ENCODE data around the gene TIGD4. TPM values are rescaled to one million over a fixed set of nuclear protein-coding genes. Genes with fewer than 3 reads are reported as not detected.
A peak's percentile ranks its signal among the peaks of the same experiment; 100 is the strongest.

The TIGD4 gene
- total and polyA plus RNA-seq, 2 experiments from 2014 or later, result 1.6 to 1.7 TPM

DNA sequence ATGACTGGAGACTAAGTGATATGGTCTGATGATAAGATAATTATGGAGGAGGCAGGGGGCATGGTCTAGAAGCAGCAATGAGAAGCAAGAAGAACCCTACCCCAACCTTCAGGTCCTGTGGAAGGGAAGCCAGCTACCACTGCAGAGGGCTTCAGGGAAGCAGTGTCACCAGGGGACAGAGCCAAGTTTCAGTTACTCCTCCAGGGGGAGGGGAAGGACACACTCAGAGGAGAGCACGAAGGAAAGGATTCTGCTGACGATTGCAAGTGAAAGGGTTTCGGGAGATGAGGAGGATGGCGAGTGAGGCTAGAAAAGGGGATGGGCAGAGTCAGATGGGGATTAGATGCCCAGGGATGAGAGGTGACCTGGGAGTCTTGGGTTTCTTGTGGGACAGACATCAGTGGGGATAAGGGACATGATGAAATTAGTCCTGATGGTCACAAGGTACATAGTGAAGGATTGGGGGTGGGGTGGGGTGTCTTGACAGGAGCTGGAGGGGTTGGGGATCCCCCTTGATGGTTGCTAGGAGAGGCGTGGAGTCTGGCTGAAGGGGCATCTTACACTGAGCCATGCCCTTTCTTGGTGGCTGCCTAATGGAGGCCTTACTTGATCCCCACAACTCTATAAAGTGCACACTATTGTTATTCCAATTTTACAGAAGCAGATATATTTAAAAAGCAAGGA lies 45.4 kb downstream of the TIGD4 start:
- Histone ChIP-seq H3F3A (replicated peaks; ENCODE audit: low read depth) (no peaks in the 10 kb centered on the region), H4K20me1 (replicated peaks; ENCODE audit: insufficient read depth) (no peaks in the 10 kb centered on the region), H2AFZ (peak overlapping the region; percentile 9), H3K9me2 (ENCODE audit: insufficient read depth) (no peaks in the 10 kb centered on the region), H3K4me3 (no peak overlapping the region), H3K27me3 (ENCODE audit: insufficient read depth) (no peaks in the 10 kb centered on the region), H3K79me2 (replicated peaks; ENCODE audit: insufficient read depth) (no peaks in the 10 kb centered on the region), H3K4me2 (no peak overlapping the region), H3K27ac (ENCODE audit: low read depth) (no peak overlapping the region), H3K4me1 (ENCODE audit: insufficient read depth) (peaks cover 3% of the 10 kb centered on the region; the same call in 1 of the 2 replicates), H3K36me3 (ENCODE audit: insufficient read depth) (no peaks in the 10 kb centered on the region)
- H3K9me3 Mint-ChIP-seq, result no peaks in the 10 kb centered on the region
- H3K4me3 Mint-ChIP-seq, result no peak overlapping the region
- H3K27me3 Mint-ChIP-seq (ENCODE audit: insufficient read depth, low read depth, poor library complexity), result peaks cover 2% of the 10 kb centered on the region
- H3K4me1 Mint-ChIP-seq, result peaks cover 22% of the 10 kb centered on the region
- DNase-seq (ENCODE audit: low spot score) (peak; percentile 11), ATAC-seq (peak; percentile 32; the same call in 1 of the 3 replicates)
- TF ChIP-seq NANOG (IDR thresholded peaks at IDR 0.05; ENCODE audit: borderline replicate concordance) (no peak), JUNB (IDR thresholded peaks at IDR 0.05; ENCODE audit: unreplicated experiment) (no peak), EZH2 (IDR thresholded peaks at IDR 0.05; ENCODE audit: low read depth, unreplicated experiment) (no peak), STAT1 (IDR thresholded peaks at IDR 0.05; ENCODE audit: unreplicated experiment) (no peak)
- TF ChIP-seq, protein P1, sequence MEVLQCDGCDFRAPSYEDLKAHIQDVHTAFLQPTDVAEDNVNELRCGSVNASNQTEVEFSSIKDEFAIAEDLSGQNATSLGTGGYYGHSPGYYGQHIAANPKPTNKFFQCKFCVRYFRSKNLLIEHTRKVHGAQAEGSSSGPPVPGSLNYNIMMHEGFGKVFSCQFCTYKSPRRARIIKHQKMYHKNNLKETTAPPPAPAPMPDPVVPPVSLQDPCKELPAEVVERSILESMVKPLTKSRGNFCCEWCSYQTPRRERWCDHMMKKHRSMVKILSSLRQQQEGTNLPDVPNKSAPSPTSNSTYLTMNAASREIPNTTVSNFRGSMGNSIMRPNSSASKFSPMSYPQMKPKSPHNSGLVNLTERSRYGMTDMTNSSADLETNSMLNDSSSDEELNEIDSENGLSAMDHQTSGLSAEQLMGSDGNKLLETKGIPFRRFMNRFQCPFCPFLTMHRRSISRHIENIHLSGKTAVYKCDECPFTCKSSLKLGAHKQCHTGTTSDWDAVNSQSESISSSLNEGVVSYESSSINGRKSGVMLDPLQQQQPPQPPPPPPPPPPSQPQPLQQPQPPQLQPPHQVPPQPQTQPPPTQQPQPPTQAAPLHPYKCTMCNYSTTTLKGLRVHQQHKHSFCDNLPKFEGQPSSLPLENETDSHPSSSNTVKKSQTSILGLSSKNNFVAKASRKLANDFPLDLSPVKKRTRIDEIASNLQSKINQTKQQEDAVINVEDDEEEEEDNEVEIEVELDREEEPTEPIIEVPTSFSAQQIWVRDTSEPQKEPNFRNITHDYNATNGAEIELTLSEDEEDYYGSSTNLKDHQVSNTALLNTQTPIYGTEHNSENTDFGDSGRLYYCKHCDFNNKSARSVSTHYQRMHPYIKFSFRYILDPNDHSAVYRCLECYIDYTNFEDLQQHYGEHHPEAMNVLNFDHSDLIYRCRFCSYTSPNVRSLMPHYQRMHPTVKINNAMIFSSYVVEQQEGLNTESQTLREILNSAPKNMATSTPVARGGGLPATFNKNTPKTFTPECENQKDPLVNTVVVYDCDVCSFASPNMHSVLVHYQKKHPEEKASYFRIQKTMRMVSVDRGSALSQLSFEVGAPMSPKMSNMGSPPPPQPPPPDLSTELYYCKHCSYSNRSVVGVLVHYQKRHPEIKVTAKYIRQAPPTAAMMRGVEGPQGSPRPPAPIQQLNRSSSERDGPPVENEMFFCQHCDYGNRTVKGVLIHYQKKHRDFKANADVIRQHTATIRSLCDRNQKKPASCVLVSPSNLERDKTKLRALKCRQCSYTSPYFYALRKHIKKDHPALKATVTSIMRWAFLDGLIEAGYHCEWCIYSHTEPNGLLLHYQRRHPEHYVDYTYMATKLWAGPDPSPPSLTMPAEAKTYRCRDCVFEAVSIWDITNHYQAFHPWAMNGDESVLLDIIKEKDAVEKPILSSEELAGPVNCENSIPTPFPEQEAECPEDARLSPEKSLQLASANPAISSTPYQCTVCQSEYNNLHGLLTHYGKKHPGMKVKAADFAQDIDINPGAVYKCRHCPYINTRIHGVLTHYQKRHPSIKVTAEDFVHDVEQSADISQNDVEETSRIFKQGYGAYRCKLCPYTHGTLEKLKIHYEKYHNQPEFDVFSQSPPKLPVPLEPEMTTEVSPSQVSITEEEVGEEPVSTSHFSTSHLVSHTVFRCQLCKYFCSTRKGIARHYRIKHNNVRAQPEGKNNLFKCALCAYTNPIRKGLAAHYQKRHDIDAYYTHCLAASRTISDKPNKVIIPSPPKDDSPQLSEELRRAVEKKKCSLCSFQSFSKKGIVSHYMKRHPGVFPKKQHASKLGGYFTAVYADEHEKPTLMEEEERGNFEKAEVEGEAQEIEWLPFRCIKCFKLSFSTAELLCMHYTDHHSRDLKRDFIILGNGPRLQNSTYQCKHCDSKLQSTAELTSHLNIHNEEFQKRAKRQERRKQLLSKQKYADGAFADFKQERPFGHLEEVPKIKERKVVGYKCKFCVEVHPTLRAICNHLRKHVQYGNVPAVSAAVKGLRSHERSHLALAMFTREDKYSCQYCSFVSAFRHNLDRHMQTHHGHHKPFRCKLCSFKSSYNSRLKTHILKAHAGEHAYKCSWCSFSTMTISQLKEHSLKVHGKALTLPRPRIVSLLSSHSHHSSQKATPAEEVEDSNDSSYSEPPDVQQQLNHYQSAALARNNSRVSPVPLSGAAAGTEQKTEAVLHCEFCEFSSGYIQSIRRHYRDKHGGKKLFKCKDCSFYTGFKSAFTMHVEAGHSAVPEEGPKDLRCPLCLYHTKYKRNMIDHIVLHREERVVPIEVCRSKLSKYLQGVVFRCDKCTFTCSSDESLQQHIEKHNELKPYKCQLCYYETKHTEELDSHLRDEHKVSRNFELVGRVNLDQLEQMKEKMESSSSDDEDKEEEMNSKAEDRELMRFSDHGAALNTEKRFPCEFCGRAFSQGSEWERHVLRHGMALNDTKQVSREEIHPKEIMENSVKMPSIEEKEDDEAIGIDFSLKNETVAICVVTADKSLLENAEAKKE (CRISPR knock-in tag; IDR thresholded peaks at IDR 0.05), result no peak
- TF ChIP-seq, protein P2, sequence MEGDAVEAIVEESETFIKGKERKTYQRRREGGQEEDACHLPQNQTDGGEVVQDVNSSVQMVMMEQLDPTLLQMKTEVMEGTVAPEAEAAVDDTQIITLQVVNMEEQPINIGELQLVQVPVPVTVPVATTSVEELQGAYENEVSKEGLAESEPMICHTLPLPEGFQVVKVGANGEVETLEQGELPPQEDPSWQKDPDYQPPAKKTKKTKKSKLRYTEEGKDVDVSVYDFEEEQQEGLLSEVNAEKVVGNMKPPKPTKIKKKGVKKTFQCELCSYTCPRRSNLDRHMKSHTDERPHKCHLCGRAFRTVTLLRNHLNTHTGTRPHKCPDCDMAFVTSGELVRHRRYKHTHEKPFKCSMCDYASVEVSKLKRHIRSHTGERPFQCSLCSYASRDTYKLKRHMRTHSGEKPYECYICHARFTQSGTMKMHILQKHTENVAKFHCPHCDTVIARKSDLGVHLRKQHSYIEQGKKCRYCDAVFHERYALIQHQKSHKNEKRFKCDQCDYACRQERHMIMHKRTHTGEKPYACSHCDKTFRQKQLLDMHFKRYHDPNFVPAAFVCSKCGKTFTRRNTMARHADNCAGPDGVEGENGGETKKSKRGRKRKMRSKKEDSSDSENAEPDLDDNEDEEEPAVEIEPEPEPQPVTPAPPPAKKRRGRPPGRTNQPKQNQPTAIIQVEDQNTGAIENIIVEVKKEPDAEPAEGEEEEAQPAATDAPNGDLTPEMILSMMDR (conservative IDR thresholded peaks at IDR 0.05; ENCODE audit: low read depth in 2 of 2), result no peak
- H3K36me3 Mint-ChIP-seq (ENCODE audit: low read depth), result no peaks in the 10 kb centered on the region
- no peak overlapping the region; the same call in 1 of the 2 replicates for H3K27ac Mint-ChIP-seq

Data from GM23338 (cell line).